NOMO-1 (cell line): ENCODE measurements around the gene VSTM1.
A peak's percentile ranks its signal among the peaks of the same experiment; 100 is the strongest.

Source experiments
- DNase-seq, 2 experiments: peaks; one replicate each; lab custom pipeline; 2025; ENCODE audit not compliant: unreplicated experiment in 2 of 2; lab: John Stamatoyannopoulos, UW

Gene VSTM1

DNA sequence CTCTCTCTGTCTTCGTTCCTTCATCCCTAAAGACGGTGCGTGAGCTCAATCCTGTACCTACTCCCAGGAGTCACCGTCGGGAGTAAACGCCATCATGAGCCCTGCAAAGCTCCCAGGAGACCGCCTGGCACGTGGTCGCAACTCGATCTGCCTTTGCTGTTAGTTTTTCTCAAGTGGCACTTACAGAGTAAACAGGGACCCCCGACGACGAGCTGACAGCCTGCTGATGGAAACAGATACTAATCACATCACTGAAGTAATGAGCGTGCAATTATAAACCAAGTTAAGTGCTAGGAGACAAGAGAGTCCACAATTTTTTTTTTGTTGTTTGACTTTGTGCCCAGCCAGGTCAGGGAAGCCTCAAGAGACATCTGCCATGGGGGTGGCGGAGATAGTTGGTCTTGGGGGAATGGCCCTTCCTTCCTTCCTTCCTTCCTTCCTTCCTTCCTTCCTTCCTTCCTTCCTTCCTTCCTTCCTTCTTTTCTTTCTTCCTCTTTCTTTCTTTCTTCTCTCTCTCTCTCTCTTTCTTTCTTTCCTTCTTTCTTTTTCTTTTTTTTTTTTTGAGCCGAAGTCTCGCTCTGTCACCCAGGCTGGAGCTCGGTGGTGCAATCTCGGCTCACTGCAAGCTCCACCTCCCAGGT, 48.7 kb downstream of the VSTM1 start:
- DNase-seq: no peak

DNA sequence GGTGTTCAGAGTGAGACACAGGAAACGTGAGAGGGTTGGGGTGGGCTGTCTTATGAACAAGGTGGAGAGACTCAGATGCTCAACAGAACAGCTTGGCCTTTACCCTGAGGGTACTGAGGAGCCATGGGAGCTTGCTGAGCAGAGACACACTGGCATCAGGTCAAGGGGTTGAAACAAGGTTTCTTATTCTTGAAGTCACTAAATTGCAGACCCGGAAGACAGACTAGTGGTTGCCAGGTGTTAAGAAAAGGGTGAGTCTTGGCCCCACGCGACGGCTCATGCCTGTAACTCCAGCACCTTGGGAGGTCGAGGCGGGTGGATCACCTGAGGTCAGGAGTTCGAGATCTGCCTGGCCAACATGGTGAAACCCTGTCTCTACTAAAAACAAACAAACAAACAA, 49.8 kb downstream of the VSTM1 start:
- no peak for DNase-seq

DNA sequence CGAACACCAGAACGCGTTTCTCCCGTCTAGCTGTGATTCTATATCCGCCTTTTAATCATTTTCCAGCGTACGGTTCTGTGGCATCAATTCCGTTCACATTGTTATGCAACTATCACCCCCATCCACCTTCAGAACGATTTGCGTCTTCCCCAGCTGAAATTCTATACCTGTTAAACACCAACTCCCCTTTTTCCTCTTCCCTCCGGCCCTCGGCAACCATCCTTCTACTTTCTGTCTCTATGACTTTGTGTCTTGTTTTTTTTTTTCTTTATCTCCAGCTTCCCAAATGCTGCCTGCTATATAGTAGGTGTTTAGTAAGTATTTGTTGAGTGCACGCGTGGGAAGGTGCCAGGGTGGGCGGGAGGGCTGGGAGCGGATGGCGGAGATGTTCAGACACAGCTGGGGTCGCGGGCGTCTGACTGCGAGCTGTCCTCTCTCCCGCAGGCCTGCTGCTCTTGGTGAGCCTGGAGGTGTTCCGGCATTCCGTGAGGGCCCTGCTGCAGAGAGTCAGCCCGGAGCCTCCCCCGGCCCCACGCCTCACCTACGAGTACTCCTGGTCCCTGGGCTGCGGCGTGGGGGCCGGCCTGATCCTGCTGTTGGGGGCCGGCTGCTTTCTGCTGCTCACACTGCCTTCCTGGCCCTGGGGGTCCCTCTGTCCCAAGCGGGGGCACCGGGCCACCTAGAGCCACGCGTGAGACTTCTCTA, 52.0 kb downstream of the VSTM1 start:
- DNase-seq: no peak

DNA sequence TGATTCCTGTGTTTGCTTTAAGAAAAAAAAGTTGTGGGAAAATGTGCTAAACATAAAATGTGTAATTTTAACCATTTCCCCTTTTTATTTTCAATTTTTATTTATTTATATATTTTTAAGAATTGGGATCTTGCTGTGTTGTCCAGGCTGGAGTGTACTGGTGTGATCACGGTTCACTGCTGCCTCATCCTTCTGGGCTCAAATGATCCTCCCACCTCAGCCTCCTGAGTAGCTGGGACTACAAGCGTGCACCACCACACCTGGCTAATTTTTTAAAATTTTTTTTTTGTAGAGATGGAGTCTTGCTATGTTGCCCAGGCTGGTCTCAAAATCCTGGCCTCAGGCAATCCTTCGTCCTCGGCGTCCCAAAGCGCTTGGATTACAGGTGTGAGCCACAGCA, 53.2 kb downstream of the VSTM1 start:
- DNase-seq: no peak

DNA sequence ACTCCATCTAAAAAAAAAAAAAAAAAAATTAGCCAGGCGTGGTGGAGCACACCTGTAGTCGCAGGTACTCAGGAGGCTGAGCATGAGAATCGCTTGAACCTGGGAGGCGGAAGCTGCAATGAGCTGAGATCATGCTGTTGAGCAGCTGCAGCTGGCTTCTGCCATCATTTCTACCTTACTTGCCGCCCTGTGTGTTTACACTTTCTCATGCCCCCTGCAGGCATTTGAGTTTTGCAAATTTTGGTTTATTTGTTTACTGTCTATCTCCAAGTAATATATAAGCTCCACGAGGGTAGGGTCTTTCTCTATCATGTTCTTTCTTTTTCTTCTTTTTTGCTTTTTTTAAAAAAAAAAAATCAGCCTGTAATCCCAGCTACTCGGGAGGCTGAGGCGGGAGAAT, 54.3 kb downstream of the VSTM1 start:
- DNase-seq: no peak

DNA sequence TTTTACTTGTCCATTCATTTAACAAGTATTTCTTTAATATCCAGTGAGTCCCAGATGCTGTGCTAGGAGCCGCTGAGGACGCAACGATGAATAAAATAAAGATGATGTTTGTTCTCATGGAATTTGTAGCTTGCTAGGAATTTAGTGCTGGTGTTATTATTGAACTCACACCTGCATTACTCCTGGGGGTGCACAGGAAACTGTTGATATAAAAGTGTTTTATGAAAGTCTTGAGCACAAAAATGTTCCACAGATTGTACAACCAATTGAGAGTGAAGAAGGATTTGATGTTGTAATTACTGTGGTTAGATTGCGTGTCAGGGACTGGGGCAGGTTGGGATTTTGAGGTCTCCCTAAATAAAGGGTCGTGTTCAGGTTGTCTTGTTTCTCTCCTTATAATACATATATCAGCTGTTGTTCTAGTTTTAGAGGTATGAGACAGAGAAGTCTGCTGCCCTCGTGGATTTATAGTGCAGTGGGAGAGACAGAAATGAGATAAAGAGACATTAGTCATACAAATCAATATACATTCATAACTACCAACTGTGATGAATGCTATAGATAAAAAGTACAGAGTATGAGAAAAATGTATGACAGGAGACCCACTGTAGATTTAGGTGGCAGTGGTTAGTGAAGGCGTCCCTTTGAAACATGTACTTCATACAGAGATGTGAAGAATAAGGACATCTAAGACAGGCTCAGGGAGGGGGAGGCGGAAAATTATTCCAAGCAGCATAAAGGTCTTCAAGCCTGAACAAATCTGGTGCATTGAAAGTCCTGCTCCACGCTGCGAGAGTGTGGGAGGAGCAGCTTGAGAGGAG, 61.0 kb downstream of the VSTM1 start:
- DNase-seq: peak in 1 of 2 experiments; percentile 16

DNA sequence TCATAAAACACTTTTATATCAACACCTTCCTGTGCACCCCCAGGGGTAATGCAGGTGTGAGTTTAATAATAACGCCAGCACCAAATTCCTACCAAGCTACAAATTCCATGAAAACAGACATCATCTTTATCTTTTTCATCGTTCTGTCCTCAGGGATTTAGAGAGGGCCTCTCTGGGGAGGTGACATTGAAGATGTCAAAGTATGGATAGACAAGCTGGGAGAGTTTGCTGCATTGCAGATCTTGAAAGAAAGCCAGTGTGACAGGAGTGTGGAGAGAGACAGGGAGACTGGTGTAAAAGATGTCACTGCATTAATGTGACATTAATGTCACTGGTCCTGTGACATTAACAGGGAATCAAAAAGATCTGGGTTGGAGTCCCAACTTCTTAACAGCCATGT, 62.2 kb downstream of the VSTM1 start:
- no peak for DNase-seq

DNA sequence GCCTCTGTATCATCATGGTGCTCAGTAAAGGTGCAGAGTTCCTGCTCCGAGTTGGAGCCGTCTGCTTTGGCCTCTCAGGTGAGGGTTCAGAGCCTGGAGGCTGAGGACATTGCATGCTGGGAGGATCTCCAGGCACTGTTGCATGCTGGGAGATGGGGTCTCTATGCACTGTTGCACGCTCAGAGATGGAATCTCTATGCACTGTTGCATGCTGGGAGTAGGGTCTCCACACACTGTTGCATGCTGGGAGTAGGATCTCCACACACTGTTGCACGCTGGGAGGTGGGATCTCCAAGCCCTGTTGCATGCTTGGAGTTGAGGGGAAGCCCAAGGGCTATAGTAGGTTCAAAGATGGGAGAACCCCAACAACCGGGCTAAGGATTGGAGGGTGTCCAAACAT, 64.0 kb downstream of the VSTM1 start:
- DNase-seq: no peak

DNA sequence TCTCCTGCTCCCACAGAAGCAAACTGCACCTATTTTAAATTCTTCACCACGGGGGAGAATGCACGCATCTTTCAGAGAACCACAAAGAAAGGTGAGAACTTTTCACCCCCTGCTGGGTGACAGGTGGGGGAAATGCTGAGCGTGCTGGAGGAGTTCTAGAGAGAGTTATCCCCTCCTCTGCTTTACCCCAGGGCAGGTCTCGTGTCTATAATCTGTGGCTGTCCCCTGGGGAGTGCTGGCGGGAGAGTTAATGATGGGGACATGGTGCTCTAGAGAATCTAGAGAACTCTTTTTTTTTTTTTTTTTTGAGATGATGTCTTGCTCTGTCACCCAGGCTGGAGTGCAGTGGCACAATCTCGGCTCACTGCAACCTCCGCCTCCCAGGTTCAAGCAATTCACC, 65.5 kb downstream of the VSTM1 start:
- DNase-seq: no peak

DNA sequence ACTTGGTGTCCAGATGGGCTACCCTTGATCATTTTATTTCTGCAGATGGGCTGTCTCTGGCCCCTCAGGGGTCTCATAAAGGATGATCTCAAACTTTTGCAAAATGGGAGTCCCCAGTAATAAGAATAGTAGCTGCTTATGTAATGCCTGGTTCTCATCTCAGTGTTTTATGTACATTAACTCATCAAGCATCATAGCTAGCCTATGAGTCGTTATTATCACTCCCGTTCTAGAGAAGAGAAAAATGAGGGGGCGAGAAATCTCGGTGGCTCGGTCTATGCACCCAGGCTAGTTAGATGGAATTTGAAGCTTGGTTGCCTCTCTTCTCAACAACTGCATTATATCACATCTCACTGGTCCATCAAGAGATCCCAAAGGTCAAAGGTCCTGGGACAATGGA, 68.9 kb downstream of the VSTM1 start:
- no peak for DNase-seq

DNA sequence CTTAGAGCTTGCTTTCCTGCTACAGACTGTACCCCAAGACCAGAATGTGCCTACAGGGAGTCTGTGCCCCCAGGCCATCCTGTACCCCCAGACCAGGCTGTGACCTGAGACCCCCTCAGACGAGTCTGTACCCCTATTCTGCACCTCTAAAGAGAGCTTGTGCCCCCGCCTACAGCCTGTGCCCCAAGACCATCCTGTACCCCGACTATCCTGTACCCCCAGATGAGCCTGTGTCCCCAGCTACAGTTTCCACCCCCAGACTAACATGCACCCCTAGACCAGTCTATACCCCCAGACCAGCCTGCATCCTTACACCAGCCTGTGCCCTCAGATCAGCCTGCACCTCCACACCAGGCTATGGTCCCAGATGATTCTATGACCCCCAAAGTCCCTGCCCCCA, 70.2 kb downstream of the VSTM1 start:
- DNase-seq: no peak

DNA sequence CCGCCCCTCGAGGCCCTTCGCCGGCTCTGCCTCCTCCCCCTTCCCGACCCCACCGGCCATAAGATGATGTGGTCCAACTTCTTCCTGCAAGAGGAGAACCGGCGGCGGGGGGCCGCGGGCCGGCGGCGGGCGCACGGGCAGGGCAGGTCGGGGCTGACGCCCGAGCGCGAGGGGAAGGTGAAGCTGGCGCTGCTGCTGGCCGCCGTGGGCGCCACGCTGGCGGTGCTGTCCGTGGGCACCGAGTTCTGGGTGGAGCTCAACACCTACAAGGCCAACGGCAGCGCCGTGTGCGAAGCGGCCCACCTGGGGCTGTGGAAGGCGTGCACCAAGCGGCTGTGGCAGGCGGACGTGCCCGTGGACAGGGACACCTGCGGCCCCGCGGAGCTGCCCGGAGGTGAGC, 70.9 kb downstream of the VSTM1 start:
- no peak for DNase-seq

DNA sequence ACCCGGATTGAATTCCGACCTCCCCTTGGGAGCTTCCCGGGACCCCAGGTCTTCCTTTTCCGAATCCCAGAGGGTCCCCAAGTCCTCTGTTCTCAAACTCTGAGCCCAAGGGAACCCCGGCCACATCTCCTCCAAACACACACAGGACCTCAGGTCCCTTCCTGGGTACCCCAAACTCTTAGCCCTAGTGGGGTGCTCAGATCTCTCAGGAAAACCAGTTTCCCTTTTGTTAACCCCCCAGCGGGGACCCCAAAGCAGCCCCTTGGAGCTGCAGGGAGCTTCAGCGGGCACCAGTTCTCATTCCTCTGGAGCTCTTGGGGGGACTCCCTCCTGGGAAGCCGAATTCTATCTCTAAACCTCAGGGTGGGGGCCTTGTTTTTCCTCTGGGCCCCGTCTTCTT, 71.5 kb downstream of the VSTM1 start:
- no peak for DNase-seq

DNA sequence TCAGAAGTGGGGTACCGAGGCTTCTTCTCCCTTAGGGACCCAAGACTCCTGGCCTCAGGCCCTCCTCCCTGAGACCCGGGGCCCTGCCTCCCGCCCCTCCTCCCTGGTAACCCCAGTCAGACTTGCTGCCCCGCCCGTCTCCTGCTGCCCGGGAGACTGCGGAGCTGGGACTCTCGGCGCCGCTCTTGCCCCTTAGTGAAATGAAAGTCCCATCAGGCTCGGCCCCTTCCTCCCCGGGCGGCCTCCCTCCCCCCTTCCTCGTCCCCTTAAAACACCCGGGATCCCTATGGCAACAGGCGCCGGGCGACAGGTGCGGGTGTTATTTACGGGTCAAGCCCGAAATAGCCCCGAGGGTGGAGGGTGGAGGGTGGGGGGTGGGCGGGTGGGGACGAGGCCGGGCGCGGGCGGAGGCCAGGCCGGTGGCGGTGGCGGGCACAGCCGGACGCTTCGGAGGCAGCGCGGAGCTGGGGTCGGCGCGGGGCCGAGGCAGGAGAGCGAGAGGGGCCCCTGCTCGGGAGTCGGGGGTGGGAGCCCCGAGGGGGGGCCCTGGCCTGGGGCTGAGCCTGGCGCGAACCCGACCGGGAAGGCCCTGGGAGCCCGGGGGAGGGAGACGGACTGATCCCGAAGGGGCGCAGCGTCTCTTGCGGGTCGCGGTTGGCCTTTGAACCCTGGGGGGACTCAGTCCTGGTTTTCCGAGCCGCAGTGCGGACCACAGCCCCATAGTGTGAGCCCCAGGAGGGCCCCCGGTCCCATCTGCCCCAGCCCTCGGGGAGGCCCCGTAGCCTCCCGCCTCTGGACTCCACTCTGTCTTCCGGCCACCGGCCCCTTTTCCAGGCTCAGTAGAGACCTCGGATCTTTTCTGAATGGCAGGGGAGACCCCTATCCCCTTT, 72.2 kb downstream of the VSTM1 start, which contains the start of gene CACNG6:
CACNG6 (plus strand) TSS at position 414 of the 890 bp plus-strand sequence. CDS start 1,241 bp downstream, outside the sequence.
- DNase-seq: no peak
